ENCODE results near the gene OAS3. TPM values are rescaled to one million over a fixed set of nuclear protein-coding genes. Genes with fewer than 3 reads are reported as not detected.

OAS3 gene
- polyA plus RNA-seq, 1 of the 3 experiments (the other 2 are of a cell fraction) = 3.0 TPM

GRCh38 chr12:113002155-113002554, 63.9 kb downstream of the OAS3 start:
- Histone ChIP-seq H3K9me2 (no peaks in the 10 kb centered on the region), H3K79me2 (ENCODE audit: insufficient read depth) (no peaks in the 10 kb centered on the region), H3K27me3 (ENCODE audit: insufficient read depth) (no peaks in the 10 kb centered on the region), H3K36me3 (replicated peaks in 1 of 2; ENCODE audit: control insufficient read depth in 1 of 2, insufficient read depth in 2 of 2, low read length in 1 of 2) (no peaks in the 10 kb centered on the region), H3K4me3 (ENCODE audit: low read depth in 2 of 2, low read length in 1 of 2) (no peak overlapping the region), H3F3A (replicated peaks; ENCODE audit: insufficient read depth) (no peaks in the 10 kb centered on the region), H3K9ac (no peak overlapping the region), H2AFZ (ENCODE audit: low read depth) (no peak overlapping the region), H3K4me2 (no peak overlapping the region), H3K9me3 (no peaks in the 10 kb centered on the region), H4K20me1 (ENCODE audit: insufficient read depth) (no peaks in the 10 kb centered on the region), H3K27ac (ENCODE audit: low read depth in 2 of 2, low read length in 1 of 2) (no peak overlapping the region), H3K4me1 (ENCODE audit: control insufficient read depth in 1 of 2, insufficient read depth in 2 of 2, low read depth in 1 of 2, low read length in 1 of 2) (peaks cover 0 to 2% of the 10 kb centered on the region in 2 experiments; a peak in 1 of 4 replicates)
- no peak for DNase-seq
- ChIA-PET POLR2A (no interaction called here), CTCF (no interaction called here)
- 54% methylated on average over 4 of the region's 4 CpGs for WGBS (ENCODE audit: low lambda C conversion rate)
- TF ChIP-seq RAD21 (IDR thresholded peaks at IDR 0.05; ENCODE audit: low read length) (no peak), ELF1 (IDR thresholded peaks at IDR 0.05) (no peak), TCF12 (IDR thresholded peaks at IDR 0.05) (no peak), EZH2phosphoT487 (IDR thresholded peaks at IDR 0.05; ENCODE audit: borderline replicate concordance, low read depth) (no peak)

DNA sequence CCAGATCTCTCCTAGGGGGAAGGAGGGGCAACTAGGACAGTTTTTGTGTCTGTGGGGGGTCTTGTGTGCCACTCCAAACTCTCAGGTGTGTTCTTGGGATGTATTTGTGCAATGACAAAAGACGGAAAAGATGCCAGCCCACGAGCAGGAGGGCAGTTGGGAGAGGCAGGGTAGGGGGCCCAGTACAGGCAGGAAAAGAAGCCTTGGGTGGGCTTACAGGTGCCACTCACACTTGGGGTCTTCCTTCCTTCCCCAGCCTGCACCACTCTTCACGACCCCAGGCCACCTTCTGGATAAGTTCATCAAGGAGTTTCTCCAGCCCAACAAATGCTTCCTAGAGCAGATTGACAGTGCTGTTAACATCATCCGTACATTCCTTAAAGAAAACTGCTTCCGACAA, 64.4 kb downstream of the OAS3 start:
- POLR2A ChIA-PET = no interaction called here
- 41% methylated on average over 5 of the region's 5 CpGs for WGBS (ENCODE audit: low lambda C conversion rate)
- Histone ChIP-seq H3K36me3 (replicated peaks in 1 of 2; ENCODE audit: control insufficient read depth in 1 of 2, insufficient read depth in 2 of 2, low read length in 1 of 2) (no peaks in the 10 kb centered on the region), H3K4me1 (ENCODE audit: control insufficient read depth in 1 of 2, insufficient read depth in 2 of 2, low read depth in 1 of 2, low read length in 1 of 2) (peaks cover 0 to 2% of the 10 kb centered on the region in 2 experiments; a peak in 1 of 4 replicates), H3K4me3 (ENCODE audit: low read depth in 2 of 2, low read length in 1 of 2) (no peak overlapping the region), H3K27me3 (ENCODE audit: insufficient read depth) (no peaks in the 10 kb centered on the region), H4K20me1 (ENCODE audit: insufficient read depth) (no peaks in the 10 kb centered on the region), H3F3A (replicated peaks; ENCODE audit: insufficient read depth) (no peaks in the 10 kb centered on the region), H3K27ac (ENCODE audit: low read depth in 2 of 2, low read length in 1 of 2) (no peak overlapping the region), H3K79me2 (ENCODE audit: insufficient read depth) (no peaks in the 10 kb centered on the region), H3K9me2 (no peaks in the 10 kb centered on the region), H2AFZ (ENCODE audit: low read depth) (no peak overlapping the region), H3K9ac (no peak overlapping the region), H3K4me2 (no peak overlapping the region), H3K9me3 (no peaks in the 10 kb centered on the region)
- CTCF ChIA-PET = interaction anchor here (1.0 to 1.3 kb wide), 2 partner anchors 9 to 21 kb away, joined by 3 read pairs; no protein-coding TSS in a partner anchor
- no peak for DNase-seq
- no peak for TF ChIP-seq POLR2AphosphoS5 (IDR thresholded peaks at IDR 0.05; ENCODE audit: low read depth, low read length)
- no peak for TF ChIP-seq FOXJ3 (CRISPR knock-in tag; IDR thresholded peaks at IDR 0.05)
- TF ChIP-seq ZBTB33 (IDR thresholded peaks at IDR 0.05; ENCODE audit: borderline replicate concordance, low read depth) = no peak
- TF ChIP-seq YY1 (IDR thresholded peaks at IDR 0.05; ENCODE audit: low read depth) = no peak
- no peak for TF ChIP-seq PBX3 (IDR thresholded peaks at IDR 0.05)
- TF ChIP-seq, protein P1, sequence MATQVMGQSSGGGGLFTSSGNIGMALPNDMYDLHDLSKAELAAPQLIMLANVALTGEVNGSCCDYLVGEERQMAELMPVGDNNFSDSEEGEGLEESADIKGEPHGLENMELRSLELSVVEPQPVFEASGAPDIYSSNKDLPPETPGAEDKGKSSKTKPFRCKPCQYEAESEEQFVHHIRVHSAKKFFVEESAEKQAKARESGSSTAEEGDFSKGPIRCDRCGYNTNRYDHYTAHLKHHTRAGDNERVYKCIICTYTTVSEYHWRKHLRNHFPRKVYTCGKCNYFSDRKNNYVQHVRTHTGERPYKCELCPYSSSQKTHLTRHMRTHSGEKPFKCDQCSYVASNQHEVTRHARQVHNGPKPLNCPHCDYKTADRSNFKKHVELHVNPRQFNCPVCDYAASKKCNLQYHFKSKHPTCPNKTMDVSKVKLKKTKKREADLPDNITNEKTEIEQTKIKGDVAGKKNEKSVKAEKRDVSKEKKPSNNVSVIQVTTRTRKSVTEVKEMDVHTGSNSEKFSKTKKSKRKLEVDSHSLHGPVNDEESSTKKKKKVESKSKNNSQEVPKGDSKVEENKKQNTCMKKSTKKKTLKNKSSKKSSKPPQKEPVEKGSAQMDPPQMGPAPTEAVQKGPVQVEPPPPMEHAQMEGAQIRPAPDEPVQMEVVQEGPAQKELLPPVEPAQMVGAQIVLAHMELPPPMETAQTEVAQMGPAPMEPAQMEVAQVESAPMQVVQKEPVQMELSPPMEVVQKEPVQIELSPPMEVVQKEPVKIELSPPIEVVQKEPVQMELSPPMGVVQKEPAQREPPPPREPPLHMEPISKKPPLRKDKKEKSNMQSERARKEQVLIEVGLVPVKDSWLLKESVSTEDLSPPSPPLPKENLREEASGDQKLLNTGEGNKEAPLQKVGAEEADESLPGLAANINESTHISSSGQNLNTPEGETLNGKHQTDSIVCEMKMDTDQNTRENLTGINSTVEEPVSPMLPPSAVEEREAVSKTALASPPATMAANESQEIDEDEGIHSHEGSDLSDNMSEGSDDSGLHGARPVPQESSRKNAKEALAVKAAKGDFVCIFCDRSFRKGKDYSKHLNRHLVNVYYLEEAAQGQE (IDR thresholded peaks at IDR 0.05; ENCODE audit: low read depth, low read length) = no peak
- no peak for TF ChIP-seq NRF1 (IDR thresholded peaks at IDR 0.05; ENCODE audit: low read depth, low read length)
- no peak for TF ChIP-seq FOSL2 (IDR thresholded peaks at IDR 0.05; ENCODE audit: borderline replicate concordance, low read depth)
- TF ChIP-seq ELF1 (IDR thresholded peaks at IDR 0.05) = no peak
